ENCODE measurements around the gene SPACA4. TPM values are rescaled to one million over a fixed set of nuclear protein-coding genes. Genes with fewer than 3 reads are reported as not detected.

The SPACA4 gene
- total and polyA plus RNA-seq, 10 of the 15 experiments (the other 5 are each of a cell fraction or from before 2014, with no cell fraction given): not detected

DNA sequence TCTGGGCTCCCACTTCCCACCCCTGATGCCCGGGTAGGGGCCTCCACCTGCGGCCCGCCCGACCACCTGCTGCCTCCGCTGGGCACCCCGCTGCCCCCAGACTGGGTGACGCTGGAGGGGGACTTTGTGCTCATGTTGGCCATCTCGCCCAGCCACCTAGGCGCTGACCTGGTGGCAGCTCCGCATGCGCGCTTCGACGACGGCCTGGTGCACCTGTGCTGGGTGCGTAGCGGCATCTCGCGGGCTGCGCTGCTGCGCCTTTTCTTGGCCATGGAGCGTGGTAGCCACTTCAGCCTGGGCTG lies 22.7 kb downstream of the SPACA4 start:
- H2AFZ ChIP-seq (ENCODE audit: control insufficient read depth, low read depth, low read length): no peak overlapping the region
- TF ChIP-seq, protein P1, sequence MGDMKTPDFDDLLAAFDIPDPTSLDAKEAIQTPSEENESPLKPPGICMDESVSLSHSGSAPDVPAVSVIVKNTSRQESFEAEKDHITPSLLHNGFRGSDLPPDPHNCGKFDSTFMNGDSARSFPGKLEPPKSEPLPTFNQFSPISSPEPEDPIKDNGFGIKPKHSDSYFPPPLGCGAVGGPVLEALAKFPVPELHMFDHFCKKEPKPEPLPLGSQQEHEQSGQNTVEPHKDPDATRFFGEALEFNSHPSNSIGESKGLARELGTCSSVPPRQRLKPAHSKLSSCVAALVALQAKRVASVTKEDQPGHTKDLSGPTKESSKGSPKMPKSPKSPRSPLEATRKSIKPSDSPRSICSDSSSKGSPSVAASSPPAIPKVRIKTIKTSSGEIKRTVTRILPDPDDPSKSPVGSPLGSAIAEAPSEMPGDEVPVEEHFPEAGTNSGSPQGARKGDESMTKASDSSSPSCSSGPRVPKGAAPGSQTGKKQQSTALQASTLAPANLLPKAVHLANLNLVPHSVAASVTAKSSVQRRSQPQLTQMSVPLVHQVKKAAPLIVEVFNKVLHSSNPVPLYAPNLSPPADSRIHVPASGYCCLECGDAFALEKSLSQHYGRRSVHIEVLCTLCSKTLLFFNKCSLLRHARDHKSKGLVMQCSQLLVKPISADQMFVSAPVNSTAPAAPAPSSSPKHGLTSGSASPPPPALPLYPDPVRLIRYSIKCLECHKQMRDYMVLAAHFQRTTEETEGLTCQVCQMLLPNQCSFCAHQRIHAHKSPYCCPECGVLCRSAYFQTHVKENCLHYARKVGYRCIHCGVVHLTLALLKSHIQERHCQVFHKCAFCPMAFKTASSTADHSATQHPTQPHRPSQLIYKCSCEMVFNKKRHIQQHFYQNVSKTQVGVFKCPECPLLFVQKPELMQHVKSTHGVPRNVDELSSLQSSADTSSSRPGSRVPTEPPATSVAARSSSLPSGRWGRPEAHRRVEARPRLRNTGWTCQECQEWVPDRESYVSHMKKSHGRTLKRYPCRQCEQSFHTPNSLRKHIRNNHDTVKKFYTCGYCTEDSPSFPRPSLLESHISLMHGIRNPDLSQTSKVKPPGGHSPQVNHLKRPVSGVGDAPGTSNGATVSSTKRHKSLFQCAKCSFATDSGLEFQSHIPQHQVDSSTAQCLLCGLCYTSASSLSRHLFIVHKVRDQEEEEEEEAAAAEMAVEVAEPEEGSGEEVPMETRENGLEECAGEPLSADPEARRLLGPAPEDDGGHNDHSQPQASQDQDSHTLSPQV (IDR thresholded peaks at IDR 0.05): no peak
- TF ChIP-seq MEF2A (IDR thresholded peaks at IDR 0.05; ENCODE audit: insufficient read depth, low read depth, low read length) (no peak), LARP7 (IDR thresholded peaks at IDR 0.05) (no peak), SMC3 (IDR thresholded peaks at IDR 0.05; ENCODE audit: borderline replicate concordance, low read length) (no peak), CBX5 (IDR thresholded peaks at IDR 0.05; ENCODE audit: low read depth) (no peak), BRCA1 (IDR thresholded peaks at IDR 0.05; ENCODE audit: low read depth, low read length) (no peak)
- ChIA-PET POLR2A (interaction anchor here (0.7 kb wide), 1 partner anchor 348 kb away, joined by 4 read pairs; no protein-coding TSS in a partner anchor), RAD21 (ENCODE audit: unreplicated experiment) (no interaction called here), CTCF (no interaction called here), SMC1A (ENCODE audit: uncharacterized antibody, unreplicated experiment) (no interaction called here)
- no peaks in the 10 kb centered on the region for H3K27me3 ChIP-seq (replicated peaks in 1 of 2; ENCODE audit: control insufficient read depth in 2 of 2, insufficient read depth in 2 of 2, low read length in 1 of 2)
- no peaks in the 10 kb centered on the region for H4K20me1 ChIP-seq (ENCODE audit: control insufficient read depth, insufficient read depth)
- peaks cover 16% of the 10 kb centered on the region for H3K4me1 ChIP-seq (ENCODE audit: control insufficient read depth, insufficient read depth, low read length)
- no peak for ATAC-seq
- H3K4me2 ChIP-seq (ENCODE audit: control insufficient read depth, insufficient read depth): no peak overlapping the region
- intact Hi-C loops (cut with micrococcal nuclease; ENCODE audit: unreplicated experiment): no loop called here
- in situ Hi-C loops (cut with MboI): loop anchor here (25.0 kb wide), 1 partner anchor 1258 kb away; the partner anchor contains the start of genes AKT1S1, IL4I1 and TBC1D17
- peaks cover 7% of the 10 kb centered on the region for H3K79me2 ChIP-seq (ENCODE audit: control insufficient read depth, insufficient read depth, low read length)
- 96% methylated on average over 22 of the region's 22 CpGs for WGBS (ENCODE audit: insufficient coverage, insufficient replicate concordance, low lambda C conversion rate, missing lambda C conversion rate)
- no peak for DNase-seq (ENCODE audit: low read depth, low spot score)
- H3K9ac ChIP-seq (ENCODE audit: control insufficient read depth, insufficient read depth, low read length): no peak overlapping the region
- H3K36me3 ChIP-seq (ENCODE audit: control insufficient read depth in 2 of 2, insufficient read depth in 2 of 2, low read length in 1 of 2): peaks cover 4 to 8% of the 10 kb centered on the region in 2 experiments; a peak in 3 of 4 replicates
- no peaks in the 10 kb centered on the region for H3K9me3 ChIP-seq (replicated peaks; ENCODE audit: control insufficient read depth, insufficient read depth, low read length)
- no TSS peak for BruUV-seq (replicated peaks)
- no peak overlapping the region for H3K27ac ChIP-seq (ENCODE audit: control insufficient read depth, insufficient read depth)
- FAIRE-seq: no peak
- H3K4me3 ChIP-seq: no peak overlapping the region

Data from GM12878 (cell line).